NCI-H524 treated with DMSO at 0.1 percent for 48 hours (cell line): ENCODE measurements around the gene CSNK1G1.
"Not testable (repeated sequence)": the region's sequence is repeated elsewhere in the genome, so short reads cannot be mapped to it uniquely, and the experiment has no call there.

Experiments used
- DNase-seq: peaks from one replicate; lab custom pipeline; 2025; lab: John Stamatoyannopoulos, UW

Gene CSNK1G1

GRCh38 chr15:64349375-64349774, 6.6 kb downstream of the CSNK1G1 start:
- DNase-seq, result no peak

- DNase-seq, result no peak
Observed at GRCh38 chr15:64348455-64348854, 7.5 kb downstream of the CSNK1G1 start.

GRCh38 chr15:64346242-64346641, 9.7 kb downstream of the CSNK1G1 start:
- not testable (repeated sequence) for DNase-seq

GRCh38 chr15:64344651-64345294, 11.2 kb downstream of the CSNK1G1 start:
- no peak for DNase-seq

GRCh38 chr15:64343841-64344240, 12.1 kb downstream of the CSNK1G1 start:
- DNase-seq, result no peak

GRCh38 chr15:64343222-64343621, 12.8 kb downstream of the CSNK1G1 start:
- no peak for DNase-seq

- no peak for DNase-seq
Observed at GRCh38 chr15:64341961-64342360, 14.0 kb downstream of the CSNK1G1 start.

GRCh38 chr15:64340355-64340754, 15.6 kb downstream of the CSNK1G1 start:
- no peak for DNase-seq

- no peak for DNase-seq
Observed at GRCh38 chr15:64337761-64338160, 18.2 kb downstream of the CSNK1G1 start.

GRCh38 chr15:64333986-64334929, 21.7 kb downstream of the CSNK1G1 start:
- DNase-seq, result no peak

- no peak for DNase-seq
Observed at GRCh38 chr15:64333516-64333915, 22.5 kb downstream of the CSNK1G1 start.

GRCh38 chr15:64331668-64332067, 24.3 kb downstream of the CSNK1G1 start:
- DNase-seq, result not testable (repeated sequence)

- not testable (repeated sequence) for DNase-seq
Observed at GRCh38 chr15:64326975-64327374, 29.0 kb downstream of the CSNK1G1 start.

- DNase-seq, result not testable (repeated sequence)
Observed at GRCh38 chr15:64326458-64326857, 29.5 kb downstream of the CSNK1G1 start.

GRCh38 chr15:64324165-64324877, 31.7 kb downstream of the CSNK1G1 start:
- no peak for DNase-seq

GRCh38 chr15:64315216-64315615, 40.8 kb downstream of the CSNK1G1 start:
- no peak for DNase-seq

- DNase-seq, result no peak
Observed at GRCh38 chr15:64314456-64314855, 41.5 kb downstream of the CSNK1G1 start.

- no peak for DNase-seq
Observed at GRCh38 chr15:64311566-64311965, 44.4 kb downstream of the CSNK1G1 start.

GRCh38 chr15:64310036-64310435, 45.9 kb downstream of the CSNK1G1 start:
- DNase-seq, result no peak

- no peak for DNase-seq
Observed at GRCh38 chr15:64305261-64305660, 50.7 kb downstream of the CSNK1G1 start.

GRCh38 chr15:64289550-64289949, 66.4 kb downstream of the CSNK1G1 start:
- DNase-seq, result no peak

GRCh38 chr15:64288999-64289398, 67.0 kb downstream of the CSNK1G1 start:
- DNase-seq, result no peak

GRCh38 chr15:64288577-64288976, 67.4 kb downstream of the CSNK1G1 start:
- DNase-seq, result no peak
